Stimulated activated CD4-positive, alpha-beta T cell treated with anti-CD3 and anti-CD28 coated beads, Interleukin-2, amount 100 ng/mL, for 48 hours (primary cell): ENCODE data around the gene C15orf61.

Experiments used
- DNase-seq, 2 donors: peaks; one replicate each; pipeline ENCODE4 v3.0.0-alpha.2; 2020

Gene C15orf61

DNA sequence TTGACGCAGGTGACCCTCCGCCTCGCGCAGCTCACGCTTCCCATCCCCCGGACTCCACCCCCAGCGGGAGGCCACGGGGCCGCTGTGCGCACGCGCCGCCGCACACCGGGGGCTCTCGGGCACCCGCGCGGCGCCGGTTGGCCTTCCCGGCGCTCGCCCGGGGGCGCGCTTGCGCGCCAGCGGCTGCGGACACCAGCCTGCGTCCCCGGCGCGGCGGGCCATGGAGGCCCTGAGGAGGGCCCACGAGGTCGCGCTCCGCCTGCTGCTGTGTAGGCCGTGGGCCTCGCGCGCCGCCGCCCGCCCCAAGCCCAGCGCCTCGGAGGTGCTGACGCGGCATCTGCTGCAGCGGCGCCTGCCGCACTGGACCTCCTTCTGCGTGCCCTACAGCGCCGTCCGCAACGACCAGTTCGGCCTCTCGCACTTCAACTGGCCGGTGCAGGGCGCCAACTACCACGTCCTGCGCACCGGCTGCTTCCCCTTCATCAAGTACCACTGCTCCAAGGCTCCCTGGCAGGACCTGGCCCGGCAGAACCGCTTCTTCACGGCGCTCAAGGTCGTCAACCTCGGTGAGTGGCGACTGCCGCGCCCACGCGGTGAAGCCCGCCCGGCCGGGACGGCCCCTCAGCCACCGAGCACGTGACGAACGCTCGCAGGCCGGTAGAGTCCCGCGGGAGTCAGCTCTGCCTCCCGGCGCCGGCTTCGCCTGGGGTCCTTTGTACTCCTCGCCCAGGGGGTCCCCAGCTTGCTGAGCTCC, at the start of gene C15orf61:
TSS of gene C15orf61 (plus strand) at position 103 of the 754 bp plus-strand sequence. CDS start at position 221, 118 bp downstream.
- peak; percentile 71 to 78 for DNase-seq

GRCh38 chr15:67472957-67473356, 48.0 kb upstream of the C15orf61 start:
- no peak for DNase-seq

- no peak for DNase-seq
Observed at GRCh38 chr15:67474405-67475110, 46.4 kb upstream of the C15orf61 start.

GRCh38 chr15:67479781-67480505, 41.0 kb upstream of the C15orf61 start:
- no peak for DNase-seq

- DNase-seq = no peak
Observed at GRCh38 chr15:67480741-67481140, 40.2 kb upstream of the C15orf61 start.

DNA sequence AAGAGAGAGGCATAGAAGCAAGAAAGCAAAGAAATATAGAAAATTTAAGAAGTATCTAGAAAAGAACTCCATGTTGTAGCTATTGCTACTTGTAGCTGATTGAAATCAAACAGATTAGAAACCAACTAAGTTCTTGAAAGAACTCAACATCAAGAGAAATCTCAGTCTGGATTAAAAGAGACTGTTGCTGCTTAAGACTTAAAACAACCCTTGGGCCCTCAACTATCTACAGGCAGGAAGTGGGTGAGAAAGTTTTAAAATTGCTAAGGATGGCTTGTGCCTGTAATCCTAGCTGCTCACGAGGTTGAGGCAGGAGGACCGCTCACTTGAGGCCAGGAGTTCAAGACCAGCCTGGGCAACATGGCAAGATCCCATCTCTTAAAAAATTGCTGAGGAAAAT, 39.3 kb upstream of the C15orf61 start:
- no peak for DNase-seq

DNA sequence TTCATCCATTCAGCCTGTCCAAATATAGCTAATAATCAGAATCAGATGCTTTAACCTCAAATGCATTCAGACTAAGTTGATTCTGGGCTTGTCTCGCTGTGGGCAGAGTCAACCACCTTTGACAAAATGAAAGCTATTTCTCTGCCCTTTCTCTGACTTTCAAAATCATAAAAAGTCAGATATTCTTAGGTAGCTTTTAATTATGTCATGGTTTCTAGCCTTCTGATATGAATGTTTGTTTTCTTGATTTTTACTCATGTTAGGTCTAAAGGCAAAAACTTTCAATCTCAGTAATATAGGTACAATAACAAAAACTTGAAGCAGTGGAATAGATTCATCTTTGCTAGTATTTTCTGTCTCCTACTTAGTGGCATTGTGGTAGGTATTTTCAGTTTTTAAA, 25.3 kb upstream of the C15orf61 start:
- no peak for DNase-seq

DNA sequence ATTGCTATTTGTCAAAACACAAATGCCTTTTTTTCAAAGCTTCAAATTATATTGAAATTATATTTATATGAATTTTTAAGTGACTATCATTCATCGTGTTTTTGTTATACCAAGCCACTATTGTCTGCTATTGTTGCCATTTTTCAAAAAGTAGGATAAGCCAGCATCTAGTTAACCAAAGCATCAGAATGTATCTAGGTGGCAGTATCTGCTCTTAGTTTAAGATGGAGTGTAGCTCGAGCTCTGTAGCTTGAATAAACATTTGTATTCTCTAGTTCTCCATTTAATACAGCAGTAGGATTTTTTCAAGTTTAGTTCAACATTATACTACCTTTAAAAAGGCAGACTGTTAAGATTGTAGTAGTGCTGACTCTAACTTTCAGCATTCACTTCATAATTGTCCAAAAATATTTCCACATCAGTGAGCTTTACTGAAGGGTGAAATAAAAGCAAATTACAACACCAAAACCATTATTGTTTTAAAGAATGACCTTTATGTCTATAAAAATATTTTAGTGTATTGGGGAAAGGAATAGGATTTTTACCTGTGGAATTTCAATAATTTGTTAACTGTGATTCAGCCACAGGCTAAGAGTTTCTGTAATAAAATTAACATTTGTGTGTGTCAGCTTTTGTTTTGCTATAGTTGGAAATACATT, 19.6 kb upstream of the C15orf61 start:
- DNase-seq = no peak

- DNase-seq = no peak
Observed at GRCh38 chr15:67501836-67502461, 19.0 kb upstream of the C15orf61 start.

DNA sequence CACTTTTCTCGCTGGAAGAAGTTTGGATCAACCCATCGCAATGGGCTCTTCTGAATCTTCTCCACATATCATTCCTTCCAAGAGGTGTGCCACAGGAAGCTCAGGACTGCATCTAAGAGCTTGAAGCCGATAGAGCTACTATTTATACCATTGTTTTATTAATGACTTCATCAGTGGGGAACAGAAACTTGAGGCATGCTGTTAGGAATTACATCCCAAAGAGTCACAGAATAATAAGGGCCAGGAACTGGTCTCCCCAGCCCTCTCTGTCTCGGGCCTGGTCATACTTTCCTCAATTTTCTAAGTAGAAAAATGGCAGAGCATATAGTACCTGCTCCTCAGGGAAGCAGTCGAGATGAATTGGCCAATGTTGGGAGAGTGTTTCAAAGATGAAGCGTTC, 16.9 kb upstream of the C15orf61 start:
- DNase-seq = no peak

DNA sequence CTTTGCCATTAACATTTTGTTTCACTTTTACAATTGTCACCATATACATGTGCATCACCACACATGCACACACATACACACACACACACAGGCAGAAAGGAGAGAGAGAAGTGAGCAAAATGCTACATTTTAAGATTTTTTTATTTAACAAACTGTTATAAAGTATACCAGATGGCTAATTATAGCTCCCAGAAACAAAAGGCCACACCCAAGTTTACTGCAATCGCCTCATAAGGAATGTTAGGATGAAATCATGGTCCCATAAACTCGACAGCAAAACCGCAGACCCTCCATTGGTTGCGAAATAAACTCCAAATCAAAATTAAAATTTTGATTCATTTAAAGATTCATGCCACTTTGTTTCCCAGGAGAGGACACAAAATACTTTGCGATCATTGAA, 16.1 kb upstream of the C15orf61 start:
- DNase-seq = no peak

DNA sequence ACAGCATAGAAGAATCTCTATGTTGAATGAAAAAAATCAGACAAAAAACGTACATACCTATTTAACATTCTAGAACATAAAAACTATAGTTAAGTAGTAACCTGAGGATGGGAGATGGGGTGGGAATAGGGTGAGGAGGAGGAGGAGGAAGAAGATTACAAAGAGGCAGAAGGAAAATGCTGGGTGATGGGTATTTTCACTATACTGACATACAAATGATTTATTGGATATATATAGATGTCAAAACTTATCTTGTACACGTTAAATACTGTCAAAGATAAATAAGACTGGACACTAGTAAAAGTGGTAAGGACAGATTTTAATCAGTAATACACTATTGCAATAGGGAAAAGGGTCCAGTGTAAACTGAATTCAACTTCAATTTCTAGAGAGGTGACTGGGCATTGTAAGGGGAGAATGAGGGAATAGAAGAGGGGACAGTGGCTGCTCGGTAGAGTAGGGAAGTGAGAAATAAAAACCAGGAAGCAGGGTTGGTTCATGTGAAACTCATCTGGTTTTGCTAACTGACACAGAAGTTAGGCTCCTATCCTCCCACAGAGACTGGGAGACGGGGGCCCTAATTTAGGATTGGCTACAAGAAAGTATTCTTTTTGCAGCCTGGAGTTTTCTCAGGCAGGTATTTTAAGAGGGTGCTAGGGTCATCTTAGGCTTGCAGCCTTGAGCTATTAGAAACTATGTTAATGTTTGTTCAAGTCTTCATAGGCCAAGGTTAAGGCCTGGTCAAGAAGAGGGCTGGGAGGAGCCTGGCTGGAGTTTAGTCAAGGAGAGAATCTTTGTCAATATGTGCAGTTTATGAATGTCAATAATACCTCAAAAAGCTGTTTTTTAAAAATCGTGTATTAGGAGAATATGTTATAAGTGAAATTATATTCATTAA, 15.0 kb upstream of the C15orf61 start:
- no peak for DNase-seq

DNA sequence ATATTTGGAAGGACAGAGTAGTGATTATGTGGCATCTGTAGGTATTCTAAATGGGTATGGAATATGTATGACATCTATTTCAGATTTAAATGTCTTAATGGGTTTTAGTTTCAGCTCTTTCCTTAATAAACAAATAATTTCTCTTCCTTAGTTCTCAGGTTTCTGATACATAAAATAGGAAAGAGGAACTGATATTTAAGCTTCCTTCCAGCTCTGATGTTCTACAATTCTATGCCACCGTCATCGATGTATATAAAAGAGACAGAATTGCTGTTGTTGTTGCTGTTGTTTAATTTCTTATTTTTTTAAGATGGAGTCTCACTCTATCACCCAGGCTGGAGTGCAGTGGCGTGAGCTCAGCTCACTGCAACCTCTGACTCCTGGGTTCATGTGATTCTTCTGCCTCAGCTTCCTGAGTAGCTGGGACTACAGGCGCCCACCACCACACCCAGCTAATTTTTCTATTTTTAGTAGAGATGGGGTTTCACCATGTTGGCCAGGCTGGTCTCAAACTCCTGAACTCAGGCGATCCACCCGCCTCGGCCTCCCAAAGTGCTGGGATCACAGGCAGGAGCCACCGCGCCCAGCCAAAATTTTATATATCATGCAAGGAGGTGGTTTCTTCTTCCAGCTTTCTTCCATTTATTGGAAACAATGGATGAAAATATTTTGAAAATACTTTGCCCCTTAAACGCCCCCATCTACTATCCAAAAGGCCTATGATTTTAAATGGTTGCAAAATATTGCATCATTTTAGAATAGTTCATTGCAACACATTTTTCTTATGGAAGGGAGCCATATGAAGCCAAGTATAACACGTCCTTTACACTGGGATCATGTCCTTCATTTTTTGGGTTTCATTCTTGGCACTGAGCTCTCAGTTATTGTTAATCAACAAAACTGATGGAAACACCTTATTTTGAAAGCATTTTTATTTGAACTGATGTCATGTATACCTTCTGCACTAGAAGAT, 13.9 kb upstream of the C15orf61 start:
- no peak for DNase-seq

GRCh38 chr15:67508407-67508806, 12.5 kb upstream of the C15orf61 start:
- no peak for DNase-seq

GRCh38 chr15:67509918-67510317, 11.0 kb upstream of the C15orf61 start:
- no peak for DNase-seq

GRCh38 chr15:67510597-67511190, 10.2 kb upstream of the C15orf61 start:
- DNase-seq = no peak

GRCh38 chr15:67511606-67512005, 9.3 kb upstream of the C15orf61 start:
- no peak for DNase-seq

DNA sequence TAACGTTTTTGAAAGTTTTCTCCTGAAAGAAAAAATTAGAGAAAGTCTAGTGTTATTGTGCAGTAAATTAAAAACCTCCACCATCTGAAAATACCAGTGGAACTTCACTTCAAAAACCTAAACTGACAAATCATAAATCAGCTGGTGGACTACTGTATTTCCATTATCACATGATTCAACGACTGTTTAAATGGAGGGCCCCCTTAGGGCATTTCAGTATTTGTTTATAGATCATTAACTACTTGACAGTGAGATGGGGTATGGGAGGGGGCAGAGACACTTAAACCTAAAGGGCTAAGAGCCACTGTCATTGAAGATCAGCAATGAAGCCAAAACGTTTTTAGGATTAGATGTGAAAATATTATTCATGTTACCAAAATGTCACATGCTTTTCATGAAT, 8.8 kb upstream of the C15orf61 start:
- DNase-seq = no peak

DNA sequence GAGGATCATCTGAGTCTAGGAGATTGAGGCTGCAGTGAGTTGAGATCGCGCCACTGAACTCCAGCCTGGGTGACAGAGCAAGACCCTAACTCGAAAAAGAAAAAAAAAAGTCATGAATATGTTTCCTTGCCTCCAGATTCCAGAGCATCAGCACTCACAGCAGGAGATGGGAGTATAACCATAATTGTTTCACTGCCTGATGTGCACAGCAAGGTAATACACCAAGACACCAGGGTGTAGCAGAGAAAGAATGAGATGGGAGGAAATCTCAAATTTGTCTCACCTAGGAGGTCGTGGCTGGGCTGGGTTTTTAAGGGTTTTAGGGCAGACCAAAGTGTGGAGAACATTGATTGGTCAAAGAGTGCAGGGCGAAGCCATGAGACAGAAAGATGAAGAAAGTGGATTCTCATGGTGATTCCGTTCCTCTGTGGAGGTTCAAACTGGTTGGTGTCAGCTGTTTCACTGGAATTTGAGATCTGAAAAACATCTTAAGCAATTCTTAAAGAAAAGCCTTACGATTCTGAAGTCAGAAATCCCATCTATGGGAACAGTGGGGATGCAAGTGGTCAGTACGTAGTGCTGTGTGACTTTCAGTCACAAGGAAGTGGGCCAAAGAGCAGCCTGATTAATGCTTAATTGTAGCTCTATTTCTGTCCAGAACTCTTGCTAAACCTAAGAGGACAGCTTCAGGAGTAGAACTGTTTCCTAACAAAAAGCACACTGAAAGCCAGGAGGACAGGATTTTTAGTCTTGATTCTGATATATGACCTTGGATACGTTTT, 7.8 kb upstream of the C15orf61 start:
- DNase-seq = no peak
